Esophagus mucosa (tissue), 1 donor: ENCODE results near the gene TMEM203. TPM values are rescaled to one million over a fixed set of nuclear protein-coding genes. Genes with fewer than 3 reads are reported as not detected.
A peak's percentile ranks its signal among the peaks of the same experiment; 100 is the strongest.

Experiments used
- ATAC-seq: fragments of 200-7000 bp; cut with Tn5 transposase; one replicate; pipeline ENCODE4 v1.9.1; 2020
- total RNA-seq: library from RNA; stranded (reverse); gene quantifications from one replicate; pipeline ENCODE4 v1.2.4, GENCODE V29; 2023
- donor health status: DM: yes; HTN: yes; CAD: no.

TMEM203 gene
- total RNA-seq, 1 donor from 2014 or later: 24.8 TPM

DNA sequence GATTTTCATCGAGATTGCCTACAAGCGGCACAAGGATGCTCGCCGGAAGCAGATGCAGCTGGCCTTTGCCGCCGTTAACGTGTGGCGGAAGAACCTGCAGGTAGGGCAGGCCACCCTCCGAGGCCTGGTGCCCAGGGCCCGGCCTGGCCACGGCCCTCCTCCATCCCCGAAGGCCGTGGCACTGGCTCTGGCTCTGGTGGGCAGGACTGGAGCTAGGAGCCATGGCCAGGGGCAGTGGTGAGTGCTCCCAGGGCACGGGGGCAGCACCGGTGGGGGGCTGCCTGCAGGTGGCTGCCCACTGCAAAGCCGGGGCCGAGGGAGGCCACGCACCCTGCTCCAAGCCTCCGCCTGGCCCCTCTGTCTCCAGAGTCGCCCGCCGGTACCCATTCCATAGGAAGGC lies 41.6 kb downstream of the TMEM203 start:
- ATAC-seq: no peak

DNA sequence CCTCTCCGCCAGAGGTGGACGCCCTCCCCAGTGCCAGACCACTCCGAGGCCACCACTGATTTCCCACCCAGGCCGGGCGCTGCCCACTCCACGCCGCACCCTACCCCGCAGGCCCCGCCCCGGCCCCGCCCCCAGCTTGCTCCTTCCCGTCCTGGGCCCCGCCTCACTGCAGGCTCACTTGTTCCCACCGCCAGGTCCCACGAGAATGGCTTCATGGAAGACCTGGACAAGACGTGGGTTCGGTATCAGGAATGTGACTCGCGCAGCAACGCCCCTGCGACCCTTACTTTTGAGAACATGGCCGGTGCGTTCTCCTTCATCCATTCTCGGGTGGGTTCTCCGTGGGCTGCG lies 42.1 kb downstream of the TMEM203 start:
- ATAC-seq: no peak

DNA sequence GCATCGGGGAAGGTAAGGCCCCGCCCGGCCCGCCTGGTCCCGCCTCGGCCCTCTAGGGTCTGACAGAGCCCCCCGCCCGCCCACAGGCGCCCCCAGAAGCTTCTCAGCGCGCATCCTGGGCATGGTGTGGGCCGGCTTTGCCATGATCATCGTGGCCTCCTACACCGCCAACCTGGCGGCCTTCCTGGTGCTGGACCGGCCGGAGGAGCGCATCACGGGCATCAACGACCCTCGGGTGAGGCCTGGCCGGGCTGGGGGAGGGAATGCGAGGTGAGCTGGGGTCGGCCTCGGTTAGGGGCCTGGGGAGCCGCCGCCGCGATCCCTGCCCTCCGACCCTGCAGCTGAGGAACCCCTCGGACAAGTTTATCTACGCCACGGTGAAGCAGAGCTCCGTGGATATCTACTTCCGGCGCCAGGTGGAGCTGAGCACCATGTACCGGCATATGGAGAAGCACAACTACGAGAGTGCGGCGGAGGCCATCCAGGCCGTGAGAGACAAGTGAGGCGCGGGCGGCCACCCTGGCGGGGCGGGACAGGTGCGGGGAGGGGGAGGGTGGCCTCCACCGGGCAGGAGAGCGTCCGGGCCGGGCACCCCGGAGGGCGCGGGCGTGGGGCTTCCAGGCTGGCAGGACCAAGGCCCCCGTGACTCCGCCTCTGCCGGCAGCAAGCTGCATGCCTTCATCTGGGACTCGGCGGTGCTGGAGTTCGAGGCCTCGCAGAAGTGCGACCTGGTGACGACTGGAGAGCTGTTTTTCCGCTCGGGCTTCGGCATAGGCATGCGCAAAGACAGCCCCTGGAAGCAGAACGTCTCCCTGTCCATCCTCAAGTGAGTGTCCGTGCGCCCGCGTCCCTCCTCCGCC lies 42.7 kb downstream of the TMEM203 start:
- ATAC-seq: peak; percentile 32

DNA sequence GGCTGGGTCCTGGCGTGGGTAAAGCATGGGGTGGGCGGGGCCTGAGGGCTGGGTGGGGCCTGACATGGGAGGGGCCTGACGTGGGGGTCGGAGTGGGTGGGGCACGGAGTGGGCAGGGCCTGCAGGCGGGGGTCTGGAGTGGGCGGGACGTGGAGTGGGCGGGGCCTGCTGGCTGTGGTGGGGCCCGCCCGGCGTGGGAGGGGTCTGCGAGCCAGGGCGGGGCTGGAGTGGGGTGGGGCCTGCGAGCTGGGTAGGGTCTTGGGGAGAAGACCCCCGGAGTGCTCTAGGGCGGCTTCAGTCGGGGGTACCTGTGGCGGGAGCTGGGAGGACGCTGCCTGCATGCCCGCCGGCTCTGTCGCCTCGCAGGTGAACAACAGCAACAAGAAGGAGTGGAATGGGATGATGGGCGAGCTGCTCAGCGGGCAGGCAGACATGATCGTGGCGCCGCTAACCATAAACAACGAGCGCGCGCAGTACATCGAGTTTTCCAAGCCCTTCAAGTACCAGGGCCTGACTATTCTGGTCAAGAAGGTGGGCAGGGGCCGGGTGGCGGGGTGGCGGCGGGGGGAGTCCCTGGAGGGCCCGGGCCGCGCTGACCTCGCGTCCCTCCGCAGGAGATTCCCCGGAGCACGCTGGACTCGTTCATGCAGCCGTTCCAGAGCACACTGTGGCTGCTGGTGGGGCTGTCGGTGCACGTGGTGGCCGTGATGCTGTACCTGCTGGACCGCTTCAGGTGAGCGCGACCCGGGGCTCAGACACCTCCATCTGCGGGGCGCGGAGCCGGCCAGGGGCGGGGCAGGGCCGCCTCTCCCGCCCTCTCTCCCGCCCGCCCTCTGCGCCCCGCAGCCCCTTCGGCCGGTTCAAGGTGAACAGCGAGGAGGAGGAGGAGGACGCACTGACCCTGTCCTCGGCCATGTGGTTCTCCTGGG lies 43.6 kb downstream of the TMEM203 start:
- peak; percentile 3 for ATAC-seq

DNA sequence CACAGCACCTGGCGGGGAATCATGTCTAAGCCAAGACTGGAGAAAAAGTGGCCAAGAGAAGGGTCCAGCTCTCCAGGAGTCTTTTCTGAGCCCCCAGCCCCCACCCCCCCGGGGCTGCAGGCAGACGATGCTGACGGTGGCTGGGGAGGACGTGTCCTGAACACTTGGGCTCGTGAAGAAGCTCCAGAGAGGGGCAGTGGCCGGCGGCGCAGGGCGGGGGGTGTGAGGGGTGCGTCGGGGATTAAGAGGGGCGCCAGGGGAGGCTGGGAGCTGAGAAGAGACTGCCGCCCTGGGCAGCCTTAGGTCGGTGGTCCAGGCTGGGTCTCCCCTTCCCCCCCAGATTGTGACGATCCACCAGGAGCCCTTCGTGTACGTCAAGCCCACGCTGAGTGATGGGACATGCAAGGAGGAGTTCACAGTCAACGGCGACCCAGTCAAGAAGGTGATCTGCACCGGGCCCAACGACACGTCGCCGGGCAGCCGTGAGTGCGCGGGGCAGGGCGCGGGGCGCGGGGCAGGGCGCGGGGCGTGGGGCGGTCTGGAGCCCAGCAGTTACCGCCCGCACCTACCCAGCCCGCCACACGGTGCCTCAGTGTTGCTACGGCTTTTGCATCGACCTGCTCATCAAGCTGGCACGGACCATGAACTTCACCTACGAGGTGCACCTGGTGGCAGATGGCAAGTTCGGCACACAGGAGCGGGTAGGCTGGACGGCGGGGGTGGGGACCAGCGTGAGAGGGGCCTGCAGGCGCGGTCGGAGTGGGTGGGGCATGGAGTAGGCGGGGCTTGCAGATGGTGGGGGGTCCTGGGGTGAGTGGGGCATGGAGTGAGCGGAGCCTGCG lies 44.5 kb downstream of the TMEM203 start:
- ATAC-seq: no peak

DNA sequence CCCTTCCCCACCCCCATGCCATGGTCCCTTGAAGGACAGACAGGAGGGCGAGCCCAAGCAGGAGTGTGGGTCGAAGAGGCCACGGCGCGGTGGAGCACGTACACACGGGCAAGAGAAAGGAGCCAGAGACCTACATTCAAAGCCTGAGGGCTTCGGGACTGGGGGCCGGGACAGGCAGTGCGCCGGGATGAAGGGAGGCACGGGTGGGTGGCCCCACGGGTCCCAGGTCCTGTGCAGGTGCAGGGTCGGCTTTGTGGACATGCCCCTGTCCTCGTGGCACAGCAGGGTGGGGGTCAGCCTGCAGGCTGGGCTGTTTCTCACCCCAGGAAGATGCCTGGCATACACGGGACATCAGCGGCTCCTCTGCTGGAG lies 45.4 kb downstream of the TMEM203 start:
- no peak for ATAC-seq

DNA sequence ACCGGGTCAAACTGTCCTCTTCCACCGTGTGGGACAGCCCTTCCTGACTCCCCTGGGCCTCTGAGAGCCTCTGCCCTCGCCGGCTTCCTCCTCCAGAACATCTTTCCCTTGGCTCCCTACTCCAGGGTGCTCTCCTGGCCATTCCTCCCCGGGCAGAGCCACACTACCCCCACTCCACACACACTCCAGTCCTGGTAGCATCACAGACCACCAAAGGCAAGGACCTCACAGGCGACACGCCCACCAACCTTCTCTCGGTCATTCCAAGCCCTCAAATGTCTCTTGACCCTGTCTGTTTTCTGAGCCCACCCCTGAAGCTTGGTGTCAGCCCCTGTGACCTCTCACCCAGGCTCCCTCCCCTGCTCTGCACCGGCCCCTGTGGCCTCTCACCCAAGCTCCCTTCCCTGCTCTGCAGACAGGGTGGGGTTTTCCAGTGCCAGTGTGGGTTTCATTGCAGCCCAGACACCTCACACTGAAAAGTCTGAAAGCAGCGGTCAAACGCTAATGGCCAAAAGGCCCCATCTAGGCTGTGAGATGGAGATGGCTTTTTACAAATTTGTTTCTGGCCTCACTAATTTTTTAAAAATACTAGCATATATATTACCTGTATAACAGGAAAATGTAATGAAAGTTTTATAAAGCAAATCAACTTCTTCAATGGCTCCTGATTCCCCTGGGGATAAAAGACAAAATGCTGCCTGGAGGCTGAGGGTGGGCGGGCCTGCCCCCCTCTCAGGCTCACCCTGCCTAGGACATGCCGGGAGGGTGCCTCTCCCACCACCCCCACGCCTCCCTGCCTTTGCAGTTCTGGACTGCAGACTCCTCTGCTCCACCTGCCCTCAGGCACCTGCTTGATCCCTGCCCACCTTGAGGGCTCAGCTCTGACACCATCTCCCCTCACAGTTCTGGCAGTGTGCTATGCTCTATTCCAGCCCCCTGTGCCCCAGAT lies 46.1 kb downstream of the TMEM203 start:
- no peak for ATAC-seq

DNA sequence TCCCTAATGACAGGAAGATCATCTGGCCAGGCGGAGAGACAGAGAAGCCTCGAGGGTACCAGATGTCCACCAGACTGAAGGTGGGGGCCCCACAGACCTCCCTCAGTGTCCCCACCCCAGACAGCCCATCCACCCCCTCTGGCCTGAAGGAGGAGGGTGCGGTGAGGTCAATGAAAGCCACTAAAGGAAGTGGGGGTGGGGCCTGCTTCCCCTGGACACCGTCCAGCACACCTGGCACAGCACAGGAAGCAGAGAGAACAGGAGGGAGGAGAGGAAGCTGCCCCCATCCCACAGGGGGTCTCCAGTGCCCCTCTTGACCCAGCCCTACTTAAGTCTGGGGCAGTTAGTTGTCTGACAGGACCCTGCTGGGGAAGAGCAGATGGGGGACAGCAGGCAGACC lies 46.8 kb downstream of the TMEM203 start:
- ATAC-seq: no peak

DNA sequence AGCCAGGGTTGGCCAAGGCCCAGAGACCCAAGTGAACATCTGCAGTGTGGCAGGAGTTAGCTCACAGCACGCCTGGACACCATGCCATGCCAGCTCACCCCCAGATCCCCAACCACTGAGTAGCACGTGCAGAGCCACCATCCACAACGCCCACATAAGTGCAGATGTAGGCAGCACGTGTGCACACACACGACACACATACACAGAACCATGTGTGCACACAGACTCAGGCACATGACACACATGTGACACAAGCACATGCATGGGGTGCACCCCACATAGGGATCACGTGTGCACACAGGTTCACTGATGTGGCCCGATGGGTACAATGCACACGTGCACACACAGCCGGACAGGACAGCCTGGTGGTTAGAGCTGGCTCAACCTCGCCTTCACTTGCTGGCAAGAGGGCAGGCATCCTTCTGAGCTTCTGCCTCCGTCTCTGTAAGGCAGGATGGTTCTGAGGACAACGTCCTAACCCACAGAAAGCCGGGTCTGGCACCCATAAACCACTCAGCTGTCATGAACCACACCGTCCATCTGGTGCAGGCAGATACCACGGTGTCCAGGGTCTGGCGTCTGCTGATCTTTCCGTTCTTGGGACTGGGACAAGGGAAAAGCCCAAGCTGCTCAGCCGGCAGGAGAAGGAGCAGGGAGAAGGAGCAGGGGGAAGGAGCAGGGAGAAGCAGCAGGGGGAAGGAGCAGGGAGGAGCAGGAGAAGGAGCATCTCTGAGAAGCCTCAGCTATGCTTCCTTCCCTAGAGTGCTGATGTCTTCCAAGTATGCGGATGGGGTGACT lies 47.6 kb downstream of the TMEM203 start:
- no peak for ATAC-seq

DNA sequence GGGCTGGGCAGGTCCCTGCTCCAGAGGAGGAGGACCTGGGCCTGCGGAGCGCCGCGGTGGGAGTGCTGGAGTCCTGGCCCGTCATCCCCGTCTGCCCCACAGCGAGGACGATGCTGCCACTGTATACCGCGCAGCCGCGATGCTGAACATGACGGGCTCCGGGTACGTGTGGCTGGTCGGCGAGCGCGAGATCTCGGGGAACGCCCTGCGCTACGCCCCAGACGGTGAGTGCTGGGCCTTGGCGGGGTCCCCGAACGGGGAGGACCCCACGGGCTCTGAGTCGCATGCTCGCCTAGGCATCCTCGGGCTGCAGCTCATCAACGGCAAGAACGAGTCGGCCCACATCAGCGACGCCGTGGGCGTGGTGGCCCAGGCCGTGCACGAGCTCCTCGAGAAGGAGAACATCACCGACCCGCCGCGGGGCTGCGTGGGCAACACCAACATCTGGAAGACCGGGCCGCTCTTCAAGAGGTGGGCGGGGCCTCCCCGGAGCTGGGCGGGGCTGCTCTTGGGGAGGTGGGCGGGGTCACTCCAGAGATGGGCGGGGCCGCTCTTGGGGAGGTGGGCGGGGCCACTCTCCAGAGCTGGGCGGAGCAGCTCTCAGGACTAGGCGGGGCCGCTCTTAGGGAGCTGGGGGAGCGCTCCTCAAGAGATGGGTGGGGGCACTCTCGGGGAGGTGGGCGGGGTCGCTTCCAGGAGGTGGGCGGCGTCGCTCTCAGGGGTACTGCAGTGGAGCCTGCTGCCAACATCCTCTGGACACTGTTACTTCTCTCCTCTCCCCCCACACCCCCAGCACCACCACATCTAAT lies 48.7 kb downstream of the TMEM203 start:
- ATAC-seq: peak; percentile 72

Other genes starting within 250 kb of the TMEM203 start
- gene PTGDS, start 228.1 kb downstream of the TMEM203 start, total RNA-seq: 18.4 TPM
- gene LCNL1, start 222.7 kb downstream of the TMEM203 start, total RNA-seq: 0.20 TPM
- 33.1 TPM for gene PAXX, start 213.2 kb downstream of the TMEM203 start, total RNA-seq
- 154 TPM for gene CLIC3, start 209.1 kb downstream of the TMEM203 start, total RNA-seq
- 2.0 TPM for gene ABCA2, start 177.4 kb downstream of the TMEM203 start, total RNA-seq
- 0.12 TPM for gene FUT7, start 173.6 kb downstream of the TMEM203 start, total RNA-seq
- gene NPDC1, start 159.5 kb downstream of the TMEM203 start, total RNA-seq: 26.6 TPM
- 2.9 TPM for gene ENTPD2, start 151.6 kb downstream of the TMEM203 start, total RNA-seq
- 13.8 TPM for gene SAPCD2, start 135.1 kb downstream of the TMEM203 start, total RNA-seq
- gene UAP1L1, start 128.1 kb downstream of the TMEM203 start, total RNA-seq: 4.9 TPM
- gene MAN1B1, start 118.7 kb downstream of the TMEM203 start, total RNA-seq: 46.2 TPM
- gene DPP7, start 90.9 kb downstream of the TMEM203 start, total RNA-seq: 75.3 TPM
- 0.12 TPM for gene GRIN1, start 66.5 kb downstream of the TMEM203 start, total RNA-seq
- gene LRRC26, start 35.6 kb downstream of the TMEM203 start, total RNA-seq: 1.6 TPM
- gene TMEM210, start 33.6 kb downstream of the TMEM203 start, total RNA-seq: not detected
- 25.0 TPM for gene ANAPC2, start 17.1 kb downstream of the TMEM203 start, total RNA-seq
- 86.8 TPM for gene SSNA1, start 17.0 kb downstream of the TMEM203 start, total RNA-seq
- 20.5 TPM for gene TPRN, start 4.9 kb downstream of the TMEM203 start, total RNA-seq
- 8.6 TPM for gene NDOR1, start 52 bp upstream of the TMEM203 start, total RNA-seq
- 11.2 TPM for gene RNF208, start 16.6 kb upstream of the TMEM203 start, total RNA-seq
- gene CYSRT1, start 19.5 kb upstream of the TMEM203 start, total RNA-seq: 156 TPM
- 2.7 TPM for gene RNF224, start 21.9 kb upstream of the TMEM203 start, total RNA-seq
- 0.68 TPM for gene SLC34A3, start 25.3 kb upstream of the TMEM203 start, total RNA-seq
- 321 TPM for gene TUBB4B, start 35.6 kb upstream of the TMEM203 start, total RNA-seq
- not detected for gene STPG3, start 45.6 kb upstream of the TMEM203 start, total RNA-seq
- 36.7 TPM for gene NELFB, start 49.7 kb upstream of the TMEM203 start, total RNA-seq
- 15.4 TPM for gene TOR4A, start 72.1 kb upstream of the TMEM203 start, total RNA-seq
- gene NRARP, start 96.6 kb upstream of the TMEM203 start, total RNA-seq: 20.4 TPM
- 8.1 TPM for gene EXD3, start 217.5 kb upstream of the TMEM203 start, total RNA-seq
- 5.5 TPM for gene NOXA1, start 217.7 kb upstream of the TMEM203 start, total RNA-seq
- gene ENTPD8, start 235.7 kb upstream of the TMEM203 start, total RNA-seq: not detected